Measurements from ENCODE around the gene C16orf87. TPM values are rescaled to one million over a fixed set of nuclear protein-coding genes. Genes with fewer than 3 reads are reported as not detected.
A peak's percentile ranks its signal among the peaks of the same experiment; 100 is the strongest.

C16orf87 gene
- total RNA-seq, 1 donor from 2014 or later, result 25.0 TPM

GRCh38 chr16:46828292-46828691 is 2.7 kb downstream of the C16orf87 start:
- Mint-ChIP-seq H3K4me3 (ENCODE audit: unreplicated experiment) (peak overlapping the region; percentile 54), H3K27me3 (ENCODE audit: low read depth, unreplicated experiment) (no peaks in the 10 kb centered on the region), H3K27ac (ENCODE audit: unreplicated experiment) (no peak overlapping the region), H3K9me3 (ENCODE audit: unreplicated experiment) (no peaks in the 10 kb centered on the region), H3K36me3 (ENCODE audit: low read depth, unreplicated experiment) (peaks cover 2% of the 10 kb centered on the region), H3K4me1 (ENCODE audit: low read depth, unreplicated experiment) (peaks cover 11% of the 10 kb centered on the region)
- no peaks in the 10 kb centered on the region for H3K27me3 ChIP-seq (ENCODE audit: insufficient read depth, low read length)
- H3K4me3 ChIP-seq (ENCODE audit: insufficient read depth, low read depth, low read length), result no peak overlapping the region
- H2AFZ ChIP-seq (ENCODE audit: low read depth, low read length), result no peak overlapping the region
- FAIRE-seq, result no peak
- no peak overlapping the region for H3K27ac ChIP-seq (ENCODE audit: low read depth, low read length)
- H3K4me1 ChIP-seq (ENCODE audit: insufficient read depth, low read length), result peaks cover 8% of the 10 kb centered on the region
- H3K79me2 ChIP-seq (ENCODE audit: insufficient read depth, low read length), result peaks cover 74% of the 10 kb centered on the region
- peaks cover 5% of the 10 kb centered on the region for H4K20me1 ChIP-seq (ENCODE audit: insufficient read depth, low read length)
- TF ChIP-seq EZH2 (IDR thresholded peaks at IDR 0.05; ENCODE audit: insufficient read depth, low read length), result no peak
- TF ChIP-seq, protein P1, sequence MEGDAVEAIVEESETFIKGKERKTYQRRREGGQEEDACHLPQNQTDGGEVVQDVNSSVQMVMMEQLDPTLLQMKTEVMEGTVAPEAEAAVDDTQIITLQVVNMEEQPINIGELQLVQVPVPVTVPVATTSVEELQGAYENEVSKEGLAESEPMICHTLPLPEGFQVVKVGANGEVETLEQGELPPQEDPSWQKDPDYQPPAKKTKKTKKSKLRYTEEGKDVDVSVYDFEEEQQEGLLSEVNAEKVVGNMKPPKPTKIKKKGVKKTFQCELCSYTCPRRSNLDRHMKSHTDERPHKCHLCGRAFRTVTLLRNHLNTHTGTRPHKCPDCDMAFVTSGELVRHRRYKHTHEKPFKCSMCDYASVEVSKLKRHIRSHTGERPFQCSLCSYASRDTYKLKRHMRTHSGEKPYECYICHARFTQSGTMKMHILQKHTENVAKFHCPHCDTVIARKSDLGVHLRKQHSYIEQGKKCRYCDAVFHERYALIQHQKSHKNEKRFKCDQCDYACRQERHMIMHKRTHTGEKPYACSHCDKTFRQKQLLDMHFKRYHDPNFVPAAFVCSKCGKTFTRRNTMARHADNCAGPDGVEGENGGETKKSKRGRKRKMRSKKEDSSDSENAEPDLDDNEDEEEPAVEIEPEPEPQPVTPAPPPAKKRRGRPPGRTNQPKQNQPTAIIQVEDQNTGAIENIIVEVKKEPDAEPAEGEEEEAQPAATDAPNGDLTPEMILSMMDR (IDR thresholded peaks at IDR 0.05; ENCODE audit: insufficient read depth, low read depth, low read length), result no peak
- no peak for DNase-seq (ENCODE audit: low read depth)
- no peak overlapping the region for H3K4me2 ChIP-seq (ENCODE audit: low read length)
- no peak overlapping the region for H3K9ac ChIP-seq (ENCODE audit: low read length)
- H3K9me3 ChIP-seq (ENCODE audit: insufficient read depth, low read depth, low read length), result no peaks in the 10 kb centered on the region
- H3K36me3 ChIP-seq (ENCODE audit: insufficient read depth, low read length), result no peaks in the 10 kb centered on the region

DNA sequence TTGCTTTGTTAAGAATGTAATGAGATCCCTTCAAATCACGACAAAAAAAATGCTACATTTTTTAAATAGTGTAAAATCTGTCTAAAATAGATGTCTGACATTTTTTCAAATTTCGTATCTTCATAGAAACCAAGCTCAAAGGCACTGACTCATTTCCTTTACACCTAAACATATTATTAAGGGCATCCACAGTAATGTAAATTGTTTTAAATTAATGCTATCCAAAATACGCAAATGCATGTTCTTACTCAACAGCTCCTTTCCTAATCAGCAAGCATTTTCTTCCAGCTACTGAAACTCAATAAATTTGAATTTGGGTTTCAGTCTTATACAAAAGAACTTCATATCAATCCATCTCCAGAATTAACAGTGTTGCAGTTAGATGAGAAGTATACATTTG is 4.3 kb downstream of the C16orf87 start:
- no peak overlapping the region for H3K4me3 ChIP-seq (ENCODE audit: insufficient read depth, low read depth, low read length)
- H3K36me3 ChIP-seq (ENCODE audit: insufficient read depth, low read length), result no peaks in the 10 kb centered on the region
- peaks cover 16% of the 10 kb centered on the region for H4K20me1 ChIP-seq (ENCODE audit: insufficient read depth, low read length)
- H3K9ac ChIP-seq (ENCODE audit: low read length), result no peak overlapping the region
- H3K4me1 ChIP-seq (ENCODE audit: insufficient read depth, low read length), result peaks cover 18% of the 10 kb centered on the region
- Mint-ChIP-seq H3K4me1 (ENCODE audit: low read depth, unreplicated experiment) (peaks cover 11% of the 10 kb centered on the region), H3K27ac (ENCODE audit: unreplicated experiment) (no peak overlapping the region), H3K36me3 (ENCODE audit: low read depth, unreplicated experiment) (peaks cover 2% of the 10 kb centered on the region), H3K9me3 (ENCODE audit: unreplicated experiment) (no peaks in the 10 kb centered on the region), H3K4me3 (ENCODE audit: unreplicated experiment) (peak overlapping the region; percentile 36), H3K27me3 (ENCODE audit: low read depth, unreplicated experiment) (no peaks in the 10 kb centered on the region)
- DNase-seq (ENCODE audit: low read depth) (peak; percentile 34), FAIRE-seq (no peak)
- no peaks in the 10 kb centered on the region for H3K27me3 ChIP-seq (ENCODE audit: insufficient read depth, low read length)
- H3K79me2 ChIP-seq (ENCODE audit: insufficient read depth, low read length), result peaks cover 83% of the 10 kb centered on the region
- H3K27ac ChIP-seq (ENCODE audit: low read depth, low read length), result no peak overlapping the region
- TF ChIP-seq, protein P1 (IDR thresholded peaks at IDR 0.05; ENCODE audit: insufficient read depth, low read depth, low read length), result no peak
- peak overlapping the region; percentile 58 for H3K4me2 ChIP-seq (ENCODE audit: low read length)
- no peak overlapping the region for H2AFZ ChIP-seq (ENCODE audit: low read depth, low read length)
- no peaks in the 10 kb centered on the region for H3K9me3 ChIP-seq (ENCODE audit: insufficient read depth, low read depth, low read length)

DNA sequence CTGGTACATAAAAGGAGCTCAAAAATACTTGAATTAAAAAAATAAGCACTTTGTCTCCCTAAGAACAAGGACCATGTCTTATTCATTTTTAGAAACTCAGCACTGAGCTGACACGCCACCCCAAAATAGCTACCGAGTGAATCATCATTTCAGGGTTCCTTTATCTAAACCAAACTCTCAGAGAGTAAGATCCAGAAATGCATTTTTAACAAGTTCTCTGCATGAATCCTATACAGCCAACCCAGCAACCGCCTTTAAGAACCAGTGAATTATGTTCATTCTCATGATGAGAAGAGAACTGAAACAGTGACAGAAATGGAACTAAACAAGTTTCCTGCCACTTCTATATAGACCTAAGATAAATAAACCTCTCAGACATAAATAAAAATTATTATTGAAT is 8.7 kb downstream of the C16orf87 start:
- Mint-ChIP-seq H3K27ac (ENCODE audit: unreplicated experiment) (no peak overlapping the region), H3K27me3 (ENCODE audit: low read depth, unreplicated experiment) (no peaks in the 10 kb centered on the region), H3K36me3 (ENCODE audit: low read depth, unreplicated experiment) (peaks cover 4% of the 10 kb centered on the region), H3K9me3 (ENCODE audit: unreplicated experiment) (no peaks in the 10 kb centered on the region), H3K4me3 (ENCODE audit: unreplicated experiment) (no peak overlapping the region), H3K4me1 (ENCODE audit: low read depth, unreplicated experiment) (peaks cover 9% of the 10 kb centered on the region)
- Histone ChIP-seq H3K9me3 (ENCODE audit: insufficient read depth, low read depth, low read length) (no peaks in the 10 kb centered on the region), H3K4me2 (ENCODE audit: low read length) (peak overlapping the region; percentile 54), H3K4me3 (ENCODE audit: insufficient read depth, low read depth, low read length) (no peak overlapping the region), H3K4me1 (ENCODE audit: insufficient read depth, low read length) (peaks cover 18% of the 10 kb centered on the region), H3K9ac (ENCODE audit: low read length) (no peak overlapping the region), H3K79me2 (ENCODE audit: insufficient read depth, low read length) (peaks cover 78% of the 10 kb centered on the region), H3K27ac (ENCODE audit: low read depth, low read length) (peak overlapping the region; percentile 70), H2AFZ (ENCODE audit: low read depth, low read length) (no peak overlapping the region), H3K36me3 (ENCODE audit: insufficient read depth, low read length) (no peaks in the 10 kb centered on the region), H4K20me1 (ENCODE audit: insufficient read depth, low read length) (peaks cover 30% of the 10 kb centered on the region), H3K27me3 (ENCODE audit: insufficient read depth, low read length) (no peaks in the 10 kb centered on the region)
- FAIRE-seq (peak; percentile 23), DNase-seq (ENCODE audit: low read depth) (peak; percentile 91)
- TF ChIP-seq EZH2 (IDR thresholded peaks at IDR 0.05; ENCODE audit: insufficient read depth, low read length), result no peak
- TF ChIP-seq, protein P1 (IDR thresholded peaks at IDR 0.05; ENCODE audit: insufficient read depth, low read depth, low read length), result no peak

Data from astrocyte (in vitro differentiated cells and primary cell).